GM19468 (cell line): Measurements from ENCODE around the gene UQCR11.

Experiments
- ATAC-seq: cut with Tn5 transposase; IDR thresholded peaks from one replicate; pipeline ENCODE4 v1.9.1; 2021; ENCODE audit warnings: mild to moderate bottlenecking, moderate library complexity, moderate number of reproducible peaks; ENCODE audit not compliant: unreplicated experiment; ENCODE audit errors: extremely low read depth

Gene UQCR11

DNA sequence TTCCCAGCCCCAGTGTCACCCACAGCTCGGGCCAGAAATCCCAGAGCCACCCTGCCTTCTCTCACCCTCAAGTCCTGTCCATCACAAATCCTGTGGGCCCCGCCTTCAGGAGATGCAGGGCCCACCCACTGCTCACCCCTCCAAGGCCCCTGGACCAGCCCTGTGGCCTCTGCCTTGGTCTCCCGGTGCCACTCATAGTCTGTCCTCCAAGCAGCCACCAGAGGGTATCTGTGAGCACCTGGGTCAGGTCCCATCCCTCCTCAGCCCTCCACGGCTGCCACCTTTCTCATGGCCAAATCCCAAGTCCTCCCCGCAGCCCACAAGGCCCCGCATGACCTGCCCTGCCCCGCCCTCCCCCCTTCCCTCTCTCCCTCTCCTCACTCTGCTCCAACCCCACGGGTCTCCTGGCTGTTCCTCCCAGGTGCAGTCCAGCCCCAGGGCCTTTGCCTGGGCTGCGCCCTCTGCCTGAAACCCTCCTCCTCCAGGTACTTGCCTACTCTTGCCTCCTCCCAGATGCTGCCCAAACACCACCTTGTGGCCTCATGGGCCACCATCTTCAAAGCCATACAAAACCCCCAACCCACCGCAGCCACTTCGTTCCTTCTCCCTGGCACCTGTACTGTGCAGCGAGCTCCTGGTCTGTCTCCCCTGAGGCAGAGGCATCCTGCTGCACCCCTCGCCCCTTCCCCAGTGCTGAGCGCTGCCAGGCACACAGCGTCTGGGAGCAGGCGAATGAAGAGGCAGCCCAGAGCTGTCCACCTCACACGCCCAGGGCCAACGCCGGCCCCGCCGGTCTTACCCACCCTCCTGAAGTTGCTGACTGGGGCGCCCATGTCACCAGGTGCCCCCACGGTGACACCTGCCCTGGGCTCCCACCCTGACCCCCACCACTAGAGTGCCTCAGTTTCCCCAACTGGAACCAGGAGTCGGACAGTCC lies 13.2 kb upstream of the UQCR11 start:
- ATAC-seq, result no peak

DNA sequence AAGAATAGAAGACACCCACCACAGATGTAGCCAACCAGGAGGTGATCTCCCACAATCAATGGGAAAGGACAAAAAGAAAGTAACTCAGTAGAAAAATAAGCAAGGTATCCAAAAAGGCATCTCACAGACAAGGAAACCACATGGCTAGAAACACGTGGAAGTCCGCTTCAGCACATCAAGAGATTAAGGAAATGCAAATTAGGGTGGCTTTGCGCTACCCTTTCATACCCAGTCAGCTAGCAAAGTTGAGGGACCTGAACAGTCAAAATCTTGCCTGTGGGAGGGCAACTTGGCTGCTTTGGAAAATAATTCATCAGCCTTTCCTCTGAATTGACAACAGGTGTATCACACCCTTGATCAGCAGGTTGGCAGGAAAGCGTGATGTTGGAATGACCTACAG lies 11.6 kb upstream of the UQCR11 start:
- no peak for ATAC-seq

DNA sequence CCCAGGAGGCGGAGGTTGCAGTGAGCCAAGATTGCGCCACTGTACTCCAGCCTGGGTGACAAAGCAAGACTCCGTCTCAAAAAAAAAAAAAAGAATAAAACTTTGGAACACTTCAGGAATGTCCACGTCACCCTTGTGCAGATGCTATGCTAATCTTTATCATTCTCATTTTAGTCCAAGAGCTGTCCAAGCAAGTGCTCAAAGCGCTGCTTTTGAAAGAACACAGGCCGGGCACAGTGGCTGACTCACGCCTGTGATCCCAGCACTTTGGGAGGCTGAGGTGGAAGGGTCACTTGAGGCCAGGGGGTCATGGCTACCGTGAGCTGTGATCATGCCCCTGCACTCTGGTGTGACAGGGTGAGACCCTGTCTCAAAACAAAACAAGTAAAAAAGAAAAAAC lies 11.1 kb upstream of the UQCR11 start:
- no peak for ATAC-seq

DNA sequence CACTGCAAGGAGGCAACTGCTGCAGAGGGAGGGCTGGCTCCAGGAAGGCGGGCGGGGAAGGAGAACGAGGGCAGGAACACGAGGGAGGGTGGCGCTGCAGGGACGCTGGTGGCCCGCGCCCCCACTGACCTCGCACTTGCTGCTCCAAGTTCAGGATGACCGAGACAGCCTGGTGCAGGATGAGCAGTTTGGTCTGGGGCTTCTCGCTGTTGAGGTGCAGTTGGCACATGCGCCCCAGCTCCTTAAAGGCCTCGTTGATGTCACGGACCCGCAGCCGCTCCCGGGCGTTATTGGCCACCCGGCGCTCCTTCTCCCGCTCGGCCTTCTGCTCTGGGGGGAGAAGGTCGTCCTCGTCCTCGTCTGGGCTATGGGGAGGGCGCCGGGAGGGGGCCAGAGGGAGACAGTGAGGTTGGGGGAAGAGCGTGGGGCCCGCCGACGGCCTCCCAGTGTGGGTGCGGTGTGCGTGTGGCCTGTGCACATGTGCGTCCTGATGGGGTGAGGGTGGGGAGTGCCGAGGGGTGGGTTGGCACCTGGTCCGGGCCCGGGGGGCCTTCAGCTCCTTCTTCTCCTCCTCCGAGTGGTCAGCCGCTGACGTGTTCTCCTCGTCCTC lies 10.0 kb upstream of the UQCR11 start:
- no peak for ATAC-seq

DNA sequence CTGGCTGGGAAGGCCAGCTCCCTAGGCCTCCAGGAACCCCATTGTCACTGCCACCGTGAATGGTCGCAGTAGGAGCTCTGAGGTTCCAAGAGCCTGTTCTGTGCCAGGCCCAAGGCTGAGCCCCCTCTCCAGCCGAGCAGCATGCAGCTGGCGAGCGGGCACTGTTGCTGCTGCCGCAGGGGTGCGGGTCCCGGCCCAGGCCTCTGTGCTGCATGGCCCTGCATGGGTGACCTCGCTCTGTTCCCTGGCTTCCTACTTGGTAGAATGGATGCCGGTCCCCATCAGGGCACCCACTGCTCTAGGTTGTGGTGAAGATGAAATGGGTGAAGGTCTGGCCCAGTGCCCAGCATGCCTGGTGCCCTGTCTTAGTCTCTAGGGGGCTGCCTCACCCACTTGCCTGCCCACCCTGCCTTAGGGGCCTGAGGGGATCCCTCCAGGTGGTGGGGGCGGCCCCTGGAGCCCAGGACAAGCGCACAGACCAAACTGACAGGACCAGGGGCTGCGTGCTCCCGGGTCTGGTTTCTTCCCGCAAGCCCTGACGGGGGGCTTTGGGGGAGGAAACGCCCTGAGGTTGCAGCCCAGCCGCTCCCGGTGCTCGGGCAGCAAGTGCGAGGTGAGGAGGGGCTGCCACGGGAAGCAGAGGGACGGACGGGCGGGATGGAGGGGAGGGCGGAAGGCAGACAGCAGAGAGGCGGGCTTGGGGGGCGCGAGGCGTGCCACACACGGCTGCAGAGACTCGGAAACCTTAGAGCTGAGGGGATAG lies 8.7 kb upstream of the UQCR11 start:
- no peak for ATAC-seq

DNA sequence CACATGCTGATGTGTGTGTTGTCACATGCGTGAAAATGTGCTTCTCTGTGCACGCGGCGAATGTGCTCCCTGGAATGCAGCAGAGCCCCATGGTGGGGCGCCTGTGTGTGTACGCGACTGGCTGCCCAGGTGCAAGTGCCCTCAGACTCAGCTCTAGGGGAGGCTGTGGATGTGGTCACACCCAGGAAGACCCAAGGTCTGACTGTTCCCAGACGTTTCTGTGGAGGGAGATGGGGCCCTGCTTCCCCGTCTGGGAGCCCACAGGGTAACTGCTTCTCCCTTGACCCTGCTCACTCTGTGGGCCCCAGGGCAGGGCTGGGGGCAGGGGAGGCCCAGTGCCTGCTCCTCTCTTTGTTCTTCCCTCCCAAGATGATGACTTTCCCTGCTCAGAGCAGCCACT lies 7.9 kb upstream of the UQCR11 start:
- ATAC-seq, result no peak

DNA sequence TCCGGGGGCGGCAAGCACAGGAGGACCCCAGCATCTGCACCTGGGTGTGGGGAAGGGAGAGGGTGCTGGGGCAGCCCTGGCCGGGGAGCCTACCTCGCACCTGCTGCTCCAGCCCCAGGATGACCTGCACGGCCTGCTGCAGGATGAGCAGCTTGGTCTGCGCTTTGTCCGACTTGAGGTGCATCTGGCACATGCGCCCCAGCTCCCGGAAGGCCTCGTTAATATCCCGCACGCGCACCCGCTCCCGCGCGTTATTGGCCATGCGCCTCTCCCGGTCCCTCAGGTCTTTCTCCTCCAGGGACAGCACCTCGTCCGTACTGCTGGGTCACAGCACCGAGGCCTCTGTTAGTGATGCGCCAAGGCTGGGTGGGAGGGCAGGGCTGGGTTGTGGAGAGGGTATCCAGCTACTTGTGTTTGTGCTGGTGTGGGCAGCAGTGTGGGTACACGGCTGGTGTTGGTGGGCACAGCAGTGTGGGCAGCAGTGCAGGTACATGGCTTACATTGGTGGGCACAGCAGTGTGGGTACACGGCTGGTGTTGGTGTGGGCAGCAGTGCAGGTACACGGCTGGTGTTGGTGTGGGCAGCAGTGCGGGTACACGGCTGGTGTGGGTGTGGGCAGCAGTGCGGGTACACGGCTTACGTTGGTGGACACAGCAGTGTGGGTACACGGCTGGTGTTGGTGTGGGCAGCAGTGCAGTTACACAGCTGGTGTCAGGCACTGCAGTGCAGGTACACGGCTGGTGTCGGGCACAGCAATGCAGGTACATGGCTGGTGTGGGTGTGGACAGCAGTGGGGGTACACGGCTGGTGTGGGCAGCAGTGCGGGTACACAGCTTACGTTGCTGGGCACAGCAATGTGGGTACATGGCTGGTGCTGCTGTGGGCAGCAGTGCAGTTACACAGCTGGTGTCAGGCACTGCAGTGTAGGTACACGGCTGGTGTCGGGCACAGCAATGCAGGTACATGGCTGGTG lies 7.1 kb upstream of the UQCR11 start:
- ATAC-seq, result no peak

DNA sequence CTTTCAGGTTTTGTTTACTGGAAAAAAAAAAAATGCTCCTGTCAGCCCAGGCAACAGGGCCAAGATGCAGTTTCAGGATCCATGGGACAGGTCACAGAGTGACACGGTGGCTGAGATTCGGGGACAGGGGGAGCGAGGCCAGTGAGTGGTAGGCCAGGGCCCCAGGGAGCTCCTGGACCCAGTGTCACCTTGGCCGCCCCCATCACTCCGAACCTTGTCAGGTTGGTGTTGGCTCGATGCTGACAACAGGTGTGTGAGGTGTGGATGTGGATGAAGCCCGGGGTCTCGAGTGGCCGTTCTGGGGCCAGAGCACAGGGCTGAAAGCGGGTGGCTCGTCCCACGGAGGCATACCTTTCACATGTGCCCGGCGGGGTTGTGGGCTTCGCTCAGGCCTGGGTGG lies 6.1 kb upstream of the UQCR11 start:
- ATAC-seq, result no peak

DNA sequence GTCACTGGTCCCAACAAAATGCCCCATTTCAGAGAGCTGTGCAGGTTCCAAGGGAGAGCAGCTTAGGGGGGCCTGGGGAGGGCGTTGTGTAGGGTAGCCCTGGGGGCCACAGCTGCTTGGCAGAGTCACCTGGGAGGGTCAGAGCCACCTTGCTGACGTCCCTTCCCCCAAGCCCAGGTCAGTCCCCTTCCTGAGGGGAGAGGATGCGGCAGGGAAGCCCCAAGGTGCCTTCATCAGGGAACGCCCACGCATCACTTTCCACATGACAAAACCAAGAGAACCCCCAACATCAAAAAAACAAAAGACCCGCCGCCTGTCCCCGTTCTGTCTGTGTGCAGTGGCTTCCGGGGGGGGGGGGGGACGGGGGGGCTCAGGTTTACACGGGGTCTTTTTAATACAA lies 5.3 kb upstream of the UQCR11 start:
- ATAC-seq, result no peak

DNA sequence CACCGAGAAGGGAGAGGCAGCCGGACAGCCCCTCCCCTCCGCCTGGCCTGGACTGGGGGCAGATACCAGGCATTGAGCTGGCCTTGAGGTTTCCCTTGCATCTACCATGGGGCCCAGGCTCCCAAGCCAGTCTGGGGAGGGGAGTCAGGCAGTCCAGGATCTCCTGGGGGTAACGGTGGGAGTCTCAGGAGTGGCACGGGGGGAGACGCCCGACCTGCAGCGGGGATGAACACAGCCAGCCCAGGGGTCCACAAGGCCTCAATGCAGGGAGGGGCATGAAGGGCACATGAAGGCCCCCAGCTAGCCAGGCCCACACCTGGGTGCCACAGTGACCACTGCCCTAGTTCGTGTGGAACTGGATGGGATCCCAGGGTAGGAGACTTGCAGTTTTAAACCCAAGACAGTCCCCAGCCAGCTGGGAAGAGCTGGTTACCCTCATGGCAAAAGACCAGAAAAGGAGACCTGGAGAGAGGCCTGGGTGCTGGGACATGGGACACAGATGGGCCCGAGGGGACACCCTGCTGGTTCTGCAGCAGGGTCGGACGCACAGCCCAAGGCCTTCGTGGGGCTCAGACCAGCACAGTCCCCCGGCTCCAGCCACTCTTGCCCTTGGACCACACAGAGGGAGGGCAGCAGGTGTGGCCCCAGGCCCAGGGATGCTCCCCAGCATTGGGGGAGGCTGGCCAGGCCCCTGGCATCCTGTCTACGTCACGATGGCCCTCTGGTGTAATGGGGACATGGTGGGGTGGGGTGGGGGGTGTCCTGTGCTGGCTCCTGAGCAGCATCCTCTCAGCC lies 4.6 kb upstream of the UQCR11 start:
- ATAC-seq, result no peak

DNA sequence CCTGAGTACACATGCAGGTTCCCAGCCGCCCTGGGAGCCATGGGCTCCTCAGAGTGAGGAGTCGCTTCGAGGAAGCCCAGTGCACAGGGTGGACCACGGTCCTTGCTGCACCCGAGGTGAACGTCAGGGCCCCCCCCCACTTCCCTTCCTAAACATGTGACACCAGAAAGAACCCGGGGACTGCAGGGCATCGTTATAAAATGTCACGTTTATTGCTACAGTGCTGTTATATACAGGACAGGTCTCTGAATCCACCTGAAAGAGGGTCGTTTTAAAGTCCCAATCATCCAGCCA lies 3.8 kb upstream of the UQCR11 start:
- ATAC-seq, result no peak

DNA sequence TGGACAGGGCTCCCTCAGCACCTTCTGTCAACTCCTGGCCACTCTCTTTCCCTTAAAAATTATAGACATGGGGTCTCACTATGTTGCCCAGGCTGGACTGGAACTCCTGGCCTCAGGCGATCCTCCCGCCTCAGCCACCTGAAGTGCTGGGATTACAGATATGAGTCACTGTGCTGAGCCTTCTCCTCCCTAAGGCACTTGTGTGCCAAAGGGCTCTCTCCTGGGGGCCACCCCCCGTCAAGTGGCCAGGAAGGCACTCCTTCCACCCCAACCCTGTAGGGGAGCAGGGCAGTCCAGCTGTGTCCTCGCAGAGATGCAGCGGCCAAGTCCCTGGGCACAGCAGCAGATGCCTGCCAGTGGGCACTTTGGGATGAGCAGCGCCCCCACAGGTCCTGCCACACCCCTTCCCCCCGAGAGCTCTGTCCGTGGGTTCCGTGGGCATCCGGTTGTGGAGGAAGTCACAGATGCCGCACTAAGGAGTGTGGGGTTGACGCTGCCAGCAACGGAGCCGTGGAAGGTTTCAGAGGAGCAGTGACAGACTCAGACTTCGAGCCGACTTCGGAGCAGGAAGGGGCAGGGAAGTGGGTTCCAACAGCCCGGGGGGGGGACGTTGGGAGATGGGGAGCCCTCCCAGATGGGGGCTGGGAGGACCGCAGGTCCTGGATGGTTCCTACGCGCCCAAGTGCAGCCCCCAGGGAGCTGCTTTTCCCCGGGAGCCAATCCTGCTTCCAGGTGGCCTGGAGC lies 3.3 kb upstream of the UQCR11 start:
- no peak for ATAC-seq

DNA sequence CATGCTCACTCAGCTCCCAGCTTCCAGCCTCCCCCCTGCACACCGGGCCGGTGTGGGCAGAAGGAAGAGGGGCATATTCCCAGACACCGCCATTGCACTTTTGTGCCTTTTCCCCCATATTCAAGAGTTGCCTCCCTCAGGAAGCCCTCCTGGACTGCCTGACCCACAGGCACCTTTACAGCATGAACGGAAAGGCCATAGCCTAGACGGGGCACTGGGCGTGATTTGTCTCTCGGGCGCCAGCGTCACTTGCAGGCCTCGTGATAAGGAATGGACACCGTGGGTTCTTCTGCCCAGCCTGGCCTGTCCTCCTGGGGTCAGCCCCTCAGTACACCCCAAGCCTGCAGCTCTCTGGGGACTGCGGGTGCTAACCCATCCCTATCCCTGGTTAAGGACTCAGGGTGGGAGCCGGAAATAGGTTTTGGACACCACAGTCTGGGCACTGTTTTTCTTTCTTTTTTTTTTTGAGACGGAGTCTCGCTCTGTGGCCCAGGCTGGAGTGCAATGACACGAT lies 933 bp upstream of the UQCR11 start:
- no peak for ATAC-seq

DNA sequence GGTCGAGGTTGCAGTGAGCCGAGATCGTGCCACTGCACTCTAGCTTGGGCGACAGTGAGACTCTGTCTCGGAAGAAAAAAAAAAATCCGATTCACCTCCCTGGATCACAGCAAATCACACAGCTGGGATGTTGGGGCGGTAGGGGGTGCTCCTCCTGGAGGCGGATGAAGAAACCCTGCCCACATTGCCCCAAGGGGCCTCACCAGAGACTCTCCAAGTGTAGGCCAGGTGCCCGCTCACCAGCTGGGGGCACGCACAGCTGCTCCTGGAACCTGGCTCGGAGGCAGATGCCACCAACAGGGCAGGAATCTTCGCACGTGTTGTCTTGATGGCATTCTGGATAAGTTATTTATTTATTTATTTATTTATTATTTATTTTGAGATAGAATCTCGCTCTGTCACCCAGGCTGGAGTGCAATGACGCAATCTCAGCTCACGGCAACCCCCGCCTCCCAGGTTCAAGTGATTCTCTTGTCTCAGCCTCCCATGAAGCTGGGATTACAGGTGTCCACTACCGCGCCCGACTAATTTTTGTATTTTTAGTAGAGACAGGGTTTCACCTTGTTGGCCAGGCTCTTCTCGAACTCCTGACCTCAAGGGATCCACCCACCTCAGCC lies 3.1 kb downstream of the UQCR11 start:
- ATAC-seq, result no peak

DNA sequence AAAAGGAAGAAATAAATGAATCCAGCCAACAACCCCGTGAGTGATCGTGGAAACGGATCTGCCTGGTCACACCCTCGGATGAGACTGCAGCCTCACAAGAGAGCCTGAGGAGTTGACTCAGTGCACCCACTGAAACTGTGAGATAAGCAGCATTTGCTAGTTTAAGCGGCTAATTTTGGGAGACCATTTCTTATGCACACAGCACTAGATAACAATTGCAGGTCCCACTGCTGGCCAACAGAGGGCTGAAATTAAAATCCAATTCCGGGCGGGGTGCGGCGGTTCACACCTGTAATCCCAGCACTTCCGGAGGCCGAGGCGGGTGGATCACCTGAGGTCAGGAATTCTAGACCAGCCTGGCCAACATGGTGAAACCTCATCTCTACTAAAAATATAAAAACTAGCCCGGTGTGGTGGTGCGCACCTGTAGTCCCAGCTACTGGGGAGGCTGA lies 3.6 kb downstream of the UQCR11 start:
- ATAC-seq, result no peak

DNA sequence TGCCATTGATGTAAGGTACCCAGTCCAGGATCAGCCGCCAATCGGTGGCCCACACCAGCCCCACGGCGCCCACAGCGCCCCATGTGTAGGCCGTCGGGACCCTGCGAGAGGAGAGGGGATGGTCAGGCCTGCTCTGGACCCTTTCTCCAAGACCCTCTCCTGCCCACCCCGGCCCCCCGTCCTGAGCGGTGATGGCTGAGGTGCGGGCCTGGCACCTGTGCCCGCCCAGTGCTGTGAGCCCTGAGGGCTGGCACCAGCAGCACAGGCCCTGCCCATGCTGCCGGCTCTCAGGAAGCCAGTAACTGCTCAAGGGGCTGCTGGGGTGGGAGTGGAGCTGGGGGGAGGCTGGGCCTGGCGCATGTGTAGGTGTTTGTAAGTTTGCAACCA lies 5.8 kb downstream of the UQCR11 start:
- no peak for ATAC-seq

DNA sequence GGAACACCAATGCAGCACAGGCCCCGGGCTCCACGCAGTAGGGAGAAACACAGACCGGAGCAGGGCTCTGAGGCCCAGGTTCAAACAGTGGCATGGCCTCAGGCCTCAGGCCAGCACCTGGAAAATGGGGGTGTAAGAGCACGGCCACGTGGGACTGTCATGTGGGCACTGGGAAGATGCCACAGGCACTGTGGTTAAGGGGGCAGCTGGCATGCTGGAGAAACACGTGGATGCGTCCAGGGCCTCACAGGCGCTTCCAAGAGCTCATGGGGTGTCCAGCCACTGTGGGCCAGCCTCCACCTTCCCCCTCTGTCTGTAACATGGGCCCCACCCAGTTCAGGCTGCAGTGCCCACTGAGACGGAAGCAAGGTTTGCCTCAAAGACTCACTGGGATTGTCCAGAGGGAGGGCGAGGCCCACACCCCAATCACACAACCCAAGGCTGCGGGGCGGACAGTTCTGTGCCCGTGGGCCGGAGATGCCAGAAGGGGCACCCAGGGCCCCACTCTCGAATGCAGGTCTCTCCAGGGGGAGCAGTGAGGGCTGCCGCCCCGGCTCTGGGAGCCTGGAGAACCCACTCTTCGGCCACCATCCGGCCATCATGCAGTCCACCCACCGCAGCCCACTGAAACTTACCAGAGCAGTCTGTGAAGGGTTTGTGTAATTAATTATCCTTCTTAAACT lies 6.3 kb downstream of the UQCR11 start:
- ATAC-seq, result no peak

DNA sequence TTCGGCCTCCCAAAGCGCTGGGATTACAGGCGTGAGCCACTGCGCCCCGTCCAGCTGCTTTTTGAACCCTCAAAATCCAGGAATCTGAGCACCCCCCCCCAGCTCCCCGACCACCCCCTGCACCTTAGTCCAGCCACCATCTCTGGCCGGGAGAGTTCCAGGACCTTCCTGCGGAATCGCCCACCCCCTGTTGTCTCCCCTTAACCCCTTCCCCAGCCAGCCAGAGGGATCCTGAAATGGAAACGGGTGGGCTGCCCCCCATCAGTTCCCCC lies 11.8 kb downstream of the UQCR11 start:
- no peak for ATAC-seq
